Heart left ventricle (tissue), 16 donors: ENCODE results near the gene PMP22. TPM values are rescaled to one million over a fixed set of nuclear protein-coding genes. Genes with fewer than 3 reads are reported as not detected.

Experiments used
- ATAC-seq, 4 donors: fragments of 200-7000 bp; cut with Tn5 transposase; one replicate each; pipeline ENCODE4 v1.9.1; 2020 to 2022; ENCODE audit warnings: moderate library complexity in 4 of 4, mild to moderate bottlenecking in 3 of 4, moderate number of reproducible peaks in 1 of 4
- DNase-seq, 5 donors: peaks; one replicate each; pipeline ENCODE4 v3.0.0-alpha.2; 2020
- H3K27ac ChIP-seq, 12 donors: fragments of 200-600 bp; sonication (generic) in 4 of 12; one replicate each; pipeline versions ENCODE4 v1.5.0 to v1.8.0; 2016 to 2022; ENCODE audit warnings: mild to moderate bottlenecking in 2 of 12
- H3K27me3 ChIP-seq, 9 donors: fragments of 200-600 bp; sonication (generic) in 2 of 9; one replicate each; pipeline versions ENCODE4 v1.5.1 to v1.8.0; 2016 to 2022; ENCODE audit warnings: mild to moderate bottlenecking in 3 of 9
- H3K36me3 ChIP-seq, 9 donors: fragments of 200-600 bp; sonication (generic) in 2 of 9; one replicate each; pipeline versions ENCODE4 v1.5.0 to v1.8.0; 2018 to 2022; ENCODE audit warnings: mild to moderate bottlenecking in 2 of 9
- H3K4me1 ChIP-seq, 12 donors: fragments of 200-600 bp; sonication (generic) in 4 of 12; one replicate each; pipeline versions ENCODE4 v1.5.0 to v1.8.0; 2016 to 2022; ENCODE audit warnings: mild to moderate bottlenecking in 3 of 12
- H3K4me3 ChIP-seq, 12 donors: fragments of 200-600 bp; sonication (generic) in 4 of 12; one replicate each; pipeline versions ENCODE4 v1.5.0 to v1.8.0; 2017 to 2022; ENCODE audit warnings: mild to moderate bottlenecking in 9 of 12, moderate library complexity in 4 of 12
- H3K9me3 ChIP-seq, 12 donors: fragments of 200-600 bp; sonication (generic) in 4 of 12; one replicate each; pipeline versions ENCODE4 v1.5.0 to v1.8.0; 2016 to 2022; ENCODE audit warnings: mild to moderate bottlenecking in 1 of 12
- POLR2A ChIP-seq, 2 donors: fragments of 450-650 bp; IDR thresholded peaks; one replicate each; pipeline ENCODE4 v1.6.1; 2017; ENCODE audit warnings: antibody characterized with exemption in 2 of 2, mild to moderate bottlenecking in 2 of 2, moderate library complexity in 2 of 2
- WGBS, 4 donors: extraction: QIAGEN DNeasy Blood & Tissue Kit in 2 of 4; methylation state at CpG; one replicate each; pipeline versions ENCODE4 v1.1.5 to v1.1.7; 2013 to 2018; 5-methylcytosine and 5-hydroxymethylcytosine counted together
- intact Hi-C, 10 donors: fragments of 100-400 bp; cut with DNase I; formaldehyde crosslinking; loops; one replicate each; pipeline versions ENCODE4 v1.11.1 to v1.14.2; 2022
- polyA plus RNA-seq, 2 donors: library from polyadenylated mRNA; stranded (reverse); fragments of 200-250 nt; gene quantifications; one replicate each; pipeline ENCODE4 v1.2.3, GENCODE V29; 2013
- total RNA-seq, 9 donors: library from RNA; depleted of rRNA in 2 of 9; stranded (reverse); fragments of >200 nt in 2 of 9; fragmentation: NEBNext Ultra II Directional in 3 of 9; extraction: Animal tissue kit (Norgen Biotek cat#: 25700) in 3 of 9; gene quantifications; one replicate each; pipeline versions ENCODE4 v1.1.0 to v1.2.4, GENCODE V29; 2016 to 2023
- TF ChIP-seq, protein P1 (sequence below), 12 donors: fragments of 200-600 bp; sonication (generic) in 4 of 12; IDR thresholded peaks; one replicate each; pipeline versions ENCODE4 v1.5.0 to v1.8.0; 2018 to 2022; ENCODE audit warnings: antibody characterized with exemption in 12 of 12, mild to moderate bottlenecking in 5 of 12
- donor health status: ischemic (EF 13 %, LVEDD 7.1; RV severe dilation, severe dysfunction).
- donor health status: healthy with polysubstance abuse.
- donor health status: DM: no; HTN: yes; CAD: no.
- donor health status: DM: no; HTN: no; CAD: no.
- donor health status: ischemic (EF 25% LVEDD 6.9; RV normal size, moderate dysfunction).
- donor health status: ischemic (EF 25% LVEDD 5.7; RV mildly dilated, moderate dysfunction).
- donor health status: healthy.
- donor health status: DM: yes; HTN: yes; CAD: no.
- donor health status: ischemic (EF 35%, LVEDD 5.7; RV mildly dilated, moderate dysfunction).
- donor health status: nonischemic (EF 11% LVEDD 7.7; RV severe dilation, severe dysfunction).
- donor health status: DM: yes; HTN: yes; CAD: no.
- donor health status: PGD.
- donor health status: ischemic (EF 29% LVEDD 5.4; RV normal size, mild dysfunction).
- donor health status: nonischemic (EF 23%, LVEDD 6.1; RV moderate dilation, normal function).

PMP22 gene
- total and polyA plus RNA-seq, 11 donors, result 92.2 to 421 (median 186) TPM

DNA sequence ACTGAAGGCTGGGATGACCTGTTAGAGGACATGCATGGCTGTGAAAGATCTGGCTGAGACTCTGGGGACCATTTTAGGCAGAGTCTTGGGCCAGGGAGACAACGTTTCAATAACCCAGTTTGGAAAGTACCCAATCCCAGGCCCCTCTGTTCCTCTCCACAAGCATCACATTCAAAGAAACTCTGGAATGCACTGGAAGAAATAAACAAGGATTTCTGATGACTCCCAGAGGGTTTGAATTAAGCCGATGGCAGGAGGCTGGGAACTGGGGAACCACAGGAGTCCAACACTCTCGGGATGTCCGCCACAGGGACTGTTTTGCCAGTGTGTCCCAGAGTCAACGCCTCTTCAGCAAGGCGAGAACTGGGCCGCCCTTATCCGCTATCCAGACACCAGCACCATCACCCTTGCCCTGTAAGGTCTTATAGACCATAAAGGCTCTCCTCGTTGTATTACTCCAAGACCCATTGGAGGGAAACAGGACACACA lies 3.3 kb downstream of the PMP22 start:
- peaks cover 0 to 29% (median 23%) of the 10 kb centered on the region in 9 donors for H3K36me3 ChIP-seq
- H3K9me3 ChIP-seq, result no peaks in the 10 kb centered on the region
- no peak for TF ChIP-seq POLR2A (IDR thresholded peaks at IDR 0.05)
- TF ChIP-seq, protein P1, sequence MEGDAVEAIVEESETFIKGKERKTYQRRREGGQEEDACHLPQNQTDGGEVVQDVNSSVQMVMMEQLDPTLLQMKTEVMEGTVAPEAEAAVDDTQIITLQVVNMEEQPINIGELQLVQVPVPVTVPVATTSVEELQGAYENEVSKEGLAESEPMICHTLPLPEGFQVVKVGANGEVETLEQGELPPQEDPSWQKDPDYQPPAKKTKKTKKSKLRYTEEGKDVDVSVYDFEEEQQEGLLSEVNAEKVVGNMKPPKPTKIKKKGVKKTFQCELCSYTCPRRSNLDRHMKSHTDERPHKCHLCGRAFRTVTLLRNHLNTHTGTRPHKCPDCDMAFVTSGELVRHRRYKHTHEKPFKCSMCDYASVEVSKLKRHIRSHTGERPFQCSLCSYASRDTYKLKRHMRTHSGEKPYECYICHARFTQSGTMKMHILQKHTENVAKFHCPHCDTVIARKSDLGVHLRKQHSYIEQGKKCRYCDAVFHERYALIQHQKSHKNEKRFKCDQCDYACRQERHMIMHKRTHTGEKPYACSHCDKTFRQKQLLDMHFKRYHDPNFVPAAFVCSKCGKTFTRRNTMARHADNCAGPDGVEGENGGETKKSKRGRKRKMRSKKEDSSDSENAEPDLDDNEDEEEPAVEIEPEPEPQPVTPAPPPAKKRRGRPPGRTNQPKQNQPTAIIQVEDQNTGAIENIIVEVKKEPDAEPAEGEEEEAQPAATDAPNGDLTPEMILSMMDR (IDR thresholded peaks at IDR 0.05), result no peak
- intact Hi-C loops, result loop anchor here in 9 of 10 donors (1.0 to 10.0 kb wide), 9 partner anchors 80 to 241 kb away; partner anchors contain the start of gene TEKT3 (in 4 of the 9)
- DNase-seq, result no peak
- H3K27ac ChIP-seq, result peak overlapping the region; percentile 94 to 99 (median 97)
- ATAC-seq, result peak in 2 of 4 donors; percentile 1
- H3K4me1 ChIP-seq, result peaks cover 2 to 66% (median 39%) of the 10 kb centered on the region in 12 donors
- H3K4me3 ChIP-seq, result peak overlapping the region; percentile 50 to 92 (median 78)
- peaks cover 0 to 30% (median 0%) of the 10 kb centered on the region in 9 donors for H3K27me3 ChIP-seq
- WGBS, 4 donors, result 0 to 3% (median 1%) methylated on average over 8 to 9 of the region's 9 CpGs

DNA sequence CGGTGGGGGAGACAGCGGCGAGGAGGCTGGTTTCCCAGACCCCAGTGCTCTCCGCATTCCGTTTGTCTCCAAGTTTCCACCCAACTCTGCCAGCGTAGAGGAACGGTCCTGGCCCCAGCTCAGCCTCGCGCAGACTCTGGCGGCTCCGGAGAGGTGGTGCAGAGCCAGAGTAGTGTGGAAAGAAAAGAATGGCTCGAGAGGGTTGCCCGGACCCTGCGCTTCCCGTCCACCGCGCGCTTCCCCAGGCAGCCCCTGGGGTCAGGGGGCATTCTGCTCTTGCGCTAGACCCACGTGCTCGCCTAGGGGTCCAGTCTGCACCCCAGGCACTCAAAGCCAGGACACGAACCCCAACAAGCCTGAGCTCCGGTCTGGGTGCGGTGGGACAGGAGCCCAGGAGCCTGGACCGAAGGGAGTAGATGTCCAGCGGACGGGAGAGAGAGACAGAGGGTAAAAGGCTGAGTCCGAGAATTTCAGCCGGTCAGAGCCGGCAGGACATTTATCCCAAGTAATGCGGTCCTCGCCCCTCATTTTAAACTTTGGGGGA lies 3.8 kb downstream of the PMP22 start:
- peak; percentile 12 to 27 (median 21) for ATAC-seq
- intact Hi-C loops, result loop anchor here in 9 of 10 donors (1.0 to 10.0 kb wide), 8 partner anchors 81 to 241 kb away; partner anchors contain the start of gene TEKT3 (in 4 of the 9)

DNA sequence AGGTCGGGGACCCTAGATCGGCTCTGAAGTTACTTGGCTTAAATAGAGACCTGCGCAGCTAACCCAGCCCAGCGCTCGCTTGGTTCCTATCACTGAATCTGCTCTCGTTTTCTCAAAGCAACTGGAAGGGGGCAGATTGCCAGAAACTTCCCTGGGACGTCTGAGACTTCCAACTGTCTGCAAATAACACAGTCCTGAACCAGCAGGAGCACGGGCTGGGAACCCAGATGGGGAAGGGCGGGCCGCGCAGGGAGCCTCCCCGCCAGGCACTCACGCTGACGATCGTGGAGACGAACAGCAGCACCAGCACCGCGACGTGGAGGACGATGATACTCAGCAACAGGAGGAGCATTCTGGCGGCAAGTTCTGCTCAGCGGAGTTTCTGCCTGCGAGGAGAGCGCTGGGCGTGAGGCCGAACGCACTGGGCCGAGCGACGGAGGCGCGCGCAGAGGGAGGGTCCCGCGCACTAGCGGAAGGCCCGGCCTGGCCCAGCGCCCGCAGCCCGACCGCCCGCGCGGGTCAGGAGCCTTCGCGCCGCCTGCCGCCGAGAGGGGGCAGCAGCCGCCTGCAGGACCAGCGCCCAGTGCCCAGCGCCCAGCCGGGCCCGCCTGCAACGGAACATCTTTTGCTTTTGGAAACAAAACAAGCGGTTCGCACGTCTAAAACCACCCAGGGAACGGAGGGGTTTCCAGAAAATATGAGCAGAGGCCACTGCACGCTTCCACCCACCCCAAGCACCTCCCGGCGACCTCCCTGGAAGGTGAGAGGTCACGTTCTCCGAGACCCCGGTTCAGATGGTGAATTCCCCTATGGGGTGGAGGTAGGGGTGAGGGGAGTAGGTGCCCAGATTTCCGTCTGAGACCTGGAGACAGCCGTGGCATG lies 4.5 kb downstream of the PMP22 start:
- intact Hi-C loops, result loop anchor here in 9 of 10 donors (1.0 to 10.0 kb wide), 9 partner anchors 82 to 243 kb away; partner anchors contain the start of gene TEKT3 (in 4 of the 9)
- peak in 1 of 2 donors; percentile 59 for TF ChIP-seq POLR2A (IDR thresholded peaks at IDR 0.05)
- TF ChIP-seq, protein P1 (IDR thresholded peaks at IDR 0.05), result peak; percentile 50 to 96 (median 92)
- WGBS, 4 donors, result 0 to 1% (median 1%) methylated on average over 32 to 67 of the region's 67 CpGs
- Histone ChIP-seq H3K4me1 (peaks cover 2 to 67% (median 50%) of the 10 kb centered on the region in 12 donors), H3K27ac (peak overlapping the region; percentile 94 to 99 (median 97)), H3K36me3 (peaks cover 0 to 41% (median 35%) of the 10 kb centered on the region in 9 donors), H3K27me3 (peaks cover 0 to 30% (median 0%) of the 10 kb centered on the region in 9 donors), H3K9me3 (no peaks in the 10 kb centered on the region), H3K4me3 (peak overlapping the region; percentile 50 to 92 (median 78))
- DNase-seq (peak; percentile 90 to 95 (median 92)), ATAC-seq (peak; percentile 18 to 71 (median 60))

More for the DNA sequence above, 3.8 kb downstream of the PMP22 start:
- Histone ChIP-seq H3K27me3 (peaks cover 0 to 30% (median 0%) of the 10 kb centered on the region in 9 donors), H3K36me3 (peaks cover 0 to 34% (median 28%) of the 10 kb centered on the region in 9 donors), H3K9me3 (no peaks in the 10 kb centered on the region), H3K4me1 (peaks cover 2 to 67% (median 44%) of the 10 kb centered on the region in 12 donors), H3K27ac (peak overlapping the region; percentile 94 to 99 (median 97)), H3K4me3 (peak overlapping the region; percentile 50 to 92 (median 78))
- peak; percentile 56 to 80 (median 73) for DNase-seq
- WGBS, 4 donors, result 0 to 2% (median 1%) methylated on average over 30 to 32 of the region's 32 CpGs
- TF ChIP-seq, protein P1 (IDR thresholded peaks at IDR 0.05), result no peak
- no peak for TF ChIP-seq POLR2A (IDR thresholded peaks at IDR 0.05)
